ENCODE results near the gene CST9. TPM values are rescaled to one million over a fixed set of nuclear protein-coding genes. Genes with fewer than 3 reads are reported as not detected.

Gene CST9
- polyA plus RNA-seq, 1 donor (not counting 4 experiments of a cell fraction or from before 2014, with no cell fraction given), result not detected

GRCh38 chr20:23640018-23640601 is 34.4 kb upstream of the CST9 start:
- TF ChIP-seq CTCF (optimal IDR thresholded peaks at IDR 0.05 in 1 of 3, IDR thresholded peaks at IDR 0.05 in 1 of 3, conservative IDR thresholded peaks at IDR 0.05 in 1 of 3; ENCODE audit: extremely low read depth in 1 of 3, insufficient read depth in 2 of 3, low read length in 3 of 3) (no peak), EZH2 (IDR thresholded peaks at IDR 0.05; ENCODE audit: low read length) (no peak)
- peaks cover 2% of the 10 kb centered on the region for H3K9me1 ChIP-seq (ENCODE audit: control insufficient read depth, extremely low read depth, insufficient read depth, low read length)
- H3K27me3 ChIP-seq (ENCODE audit: control insufficient read depth, extremely low read depth, insufficient read depth, low read length), result no peaks in the 10 kb centered on the region
- dilution Hi-C loops (cut with MboI; ENCODE audit: extremely low pct_ligation_motif_present, low sequenced_read_pairs), result no loop called here
- no peak for FAIRE-seq
- no peaks in the 10 kb centered on the region for H3K9me3 ChIP-seq (ENCODE audit: control insufficient read depth, low read depth, low read length)
- no peak overlapping the region for H3K27ac ChIP-seq (ENCODE audit: control insufficient read depth, insufficient read depth, low read length)
- no peaks in the 10 kb centered on the region for H4K20me1 ChIP-seq (ENCODE audit: control insufficient read depth, extremely low read depth, insufficient read depth, low read length)
- peaks cover 35% of the 10 kb centered on the region for H3K4me1 ChIP-seq (ENCODE audit: control insufficient read depth, extremely low read depth, insufficient read depth, low read length)
- no peak for DNase-seq (ENCODE audit: low read depth, low spot score)
- no peak overlapping the region for H3K9ac ChIP-seq (ENCODE audit: control insufficient read depth, extremely low read depth, insufficient read depth, low read length)
- no peak overlapping the region for H3K4me2 ChIP-seq (ENCODE audit: control insufficient read depth, extremely low read depth, insufficient read depth, low read depth, low read length)
- H3K4me3 ChIP-seq (ENCODE audit: control insufficient read depth in 2 of 3, extremely low read depth in 1 of 3, insufficient read depth in 2 of 3, low read depth in 1 of 3, low read length in 3 of 3), result no peak overlapping the region
- peaks cover 0 to 4% of the 10 kb centered on the region in 2 experiments for H3K36me3 ChIP-seq (ENCODE audit: control insufficient read depth in 2 of 2, extremely low read depth in 1 of 2, insufficient read depth in 2 of 2, low read length in 2 of 2)
- no peak overlapping the region for H2AFZ ChIP-seq (ENCODE audit: control insufficient read depth, low read length)
- peaks cover 21% of the 10 kb centered on the region for H3K79me2 ChIP-seq (ENCODE audit: control insufficient read depth, insufficient read depth, low read length)

- TF ChIP-seq CTCF (optimal IDR thresholded peaks at IDR 0.05 in 1 of 3, IDR thresholded peaks at IDR 0.05 in 1 of 3, conservative IDR thresholded peaks at IDR 0.05 in 1 of 3; ENCODE audit: extremely low read depth in 1 of 3, insufficient read depth in 2 of 3, low read length in 3 of 3), result no peak
- no peak for TF ChIP-seq EZH2 (IDR thresholded peaks at IDR 0.05; ENCODE audit: low read length)
- Histone ChIP-seq H3K36me3 (ENCODE audit: control insufficient read depth in 2 of 2, extremely low read depth in 1 of 2, insufficient read depth in 2 of 2, low read length in 2 of 2) (peaks cover 4 to 8% of the 10 kb centered on the region in 2 experiments), H3K4me1 (ENCODE audit: control insufficient read depth, extremely low read depth, insufficient read depth, low read length) (peaks cover 39% of the 10 kb centered on the region), H3K4me3 (ENCODE audit: control insufficient read depth in 2 of 3, extremely low read depth in 1 of 3, insufficient read depth in 2 of 3, low read depth in 1 of 3, low read length in 3 of 3) (no peak overlapping the region), H2AFZ (ENCODE audit: control insufficient read depth, low read length) (peak overlapping the region; percentile 79), H3K9ac (ENCODE audit: control insufficient read depth, extremely low read depth, insufficient read depth, low read length) (no peak overlapping the region), H3K9me1 (ENCODE audit: control insufficient read depth, extremely low read depth, insufficient read depth, low read length) (peaks cover 4% of the 10 kb centered on the region), H3K79me2 (ENCODE audit: control insufficient read depth, insufficient read depth, low read length) (peaks cover 24% of the 10 kb centered on the region), H3K9me3 (ENCODE audit: control insufficient read depth, low read depth, low read length) (no peaks in the 10 kb centered on the region), H4K20me1 (ENCODE audit: control insufficient read depth, extremely low read depth, insufficient read depth, low read length) (no peaks in the 10 kb centered on the region), H3K27ac (ENCODE audit: control insufficient read depth, insufficient read depth, low read length) (no peak overlapping the region), H3K4me2 (ENCODE audit: control insufficient read depth, extremely low read depth, insufficient read depth, low read depth, low read length) (peak overlapping the region; percentile 11), H3K27me3 (ENCODE audit: control insufficient read depth, extremely low read depth, insufficient read depth, low read length) (no peaks in the 10 kb centered on the region)
- dilution Hi-C loops (cut with MboI; ENCODE audit: extremely low pct_ligation_motif_present, low sequenced_read_pairs), result no loop called here
- DNase-seq (ENCODE audit: low read depth, low spot score) (no peak), FAIRE-seq (no peak)
These were observed 33.8 kb upstream of the CST9 start for GRCh38 chr20:23639490-23639958.
